T47D (cell line): ENCODE results near the gene AGPAT3.

Experiments
- DNase-seq, 2 experiments: peaks; one replicate each; pipeline versions ENCODE4 v3.0.0 to v3.0.0-alpha.2; 2011 to 2012; ENCODE audit warnings: low read depth in 1 of 2, low spot score in 1 of 2
- JUND ChIP-seq: IDR thresholded peaks from 2 replicates; pipeline ENCODE4 v1.6.1; 2012; ENCODE audit warnings: low read depth
- in situ Hi-C: cut with HindIII; loops from 2 replicates; pipeline ENCODE4 v1.10.0; 2016; ENCODE audit warnings: low sequenced_read_pairs, low pct_unique_long_range_greater_than_20kb

Gene AGPAT3

DNA sequence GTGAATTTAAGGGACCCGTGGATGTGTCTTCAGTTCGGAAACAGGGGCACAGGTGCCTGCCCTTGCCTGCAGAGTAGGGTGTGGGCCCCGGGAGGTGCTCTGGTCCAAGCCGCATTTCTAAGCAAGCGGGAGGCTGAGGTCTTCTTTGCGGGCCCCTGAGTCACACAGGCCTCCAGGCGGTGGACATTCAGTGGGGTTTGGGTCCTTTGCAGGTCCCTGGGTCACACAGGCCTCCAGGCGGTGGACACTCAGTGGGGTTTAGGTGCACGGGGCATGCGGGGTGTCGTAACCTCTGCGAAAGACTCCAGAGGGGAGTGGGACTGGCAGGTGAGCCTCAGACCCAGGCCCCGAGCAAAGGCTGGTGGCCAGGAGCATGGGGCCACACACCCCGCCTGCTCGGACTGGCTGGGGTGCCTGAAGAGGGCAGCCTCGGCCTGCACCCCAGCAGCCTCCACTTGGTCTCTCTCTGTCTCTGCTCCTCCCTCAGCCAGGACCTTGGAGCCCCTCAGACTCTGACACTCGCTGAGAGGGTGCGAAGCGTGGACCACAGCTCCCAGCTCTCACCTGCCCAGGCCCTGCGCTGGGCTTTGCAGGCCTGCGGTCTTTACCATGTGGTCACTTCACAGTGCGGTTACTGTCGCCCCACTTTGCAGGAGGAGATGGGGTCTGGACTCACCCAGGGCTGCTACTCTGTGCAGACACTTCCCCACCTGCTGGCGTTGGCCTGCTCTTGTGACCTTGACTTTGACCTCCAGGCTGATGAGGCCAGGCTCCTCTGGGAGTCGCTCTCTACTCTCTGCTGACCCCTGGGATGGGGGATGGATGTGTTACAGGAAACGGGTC, 6.0 kb upstream of the AGPAT3 start:
- no peak for DNase-seq
- TF ChIP-seq JUND = no peak
- in situ Hi-C loops = no loop called here

DNA sequence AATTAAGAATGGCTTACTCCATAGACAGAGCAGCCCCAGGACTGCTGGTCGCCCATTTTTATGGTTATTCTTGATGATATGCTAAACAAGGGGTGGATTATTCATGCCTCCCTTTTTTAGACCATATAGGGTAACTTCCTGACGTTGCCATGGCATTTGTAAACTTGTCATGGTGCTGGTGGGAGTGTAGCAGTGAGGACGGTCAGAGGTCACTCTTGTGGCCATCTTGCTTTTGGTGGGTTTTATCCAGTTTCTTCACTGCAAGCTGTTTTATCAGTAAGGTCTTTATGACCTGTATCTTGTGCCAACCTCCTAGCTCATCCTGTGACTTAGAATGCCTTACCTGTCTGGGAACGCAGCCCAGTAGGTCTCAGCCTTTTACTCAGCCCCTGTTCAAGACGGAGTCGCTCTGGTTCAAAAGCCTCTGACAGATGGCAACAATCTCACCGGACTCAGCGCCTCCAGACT, 5.2 kb upstream of the AGPAT3 start:
- TF ChIP-seq JUND = no peak
- in situ Hi-C loops = no loop called here
- no peak for DNase-seq

DNA sequence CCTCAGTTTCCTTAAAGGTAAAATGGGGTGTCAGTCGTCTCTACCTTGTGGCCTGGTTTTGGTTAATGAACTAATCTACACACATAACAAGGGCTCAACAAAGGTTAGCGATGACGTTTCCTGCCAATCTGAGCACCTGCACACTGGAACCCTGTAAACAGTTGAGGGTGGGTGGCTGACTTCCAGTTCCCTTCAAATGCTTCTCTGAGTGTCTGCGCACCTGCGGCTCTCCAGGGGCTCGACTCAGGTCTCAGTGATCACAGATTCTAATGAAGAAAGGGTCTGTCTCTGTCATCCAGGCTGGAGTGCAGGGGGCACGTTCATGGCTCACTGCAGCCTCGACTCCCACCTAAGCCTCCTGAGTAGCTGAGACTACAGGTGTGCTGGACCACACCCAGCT, 3.3 kb upstream of the AGPAT3 start:
- in situ Hi-C loops = no loop called here
- no peak for TF ChIP-seq JUND
- DNase-seq = no peak

DNA sequence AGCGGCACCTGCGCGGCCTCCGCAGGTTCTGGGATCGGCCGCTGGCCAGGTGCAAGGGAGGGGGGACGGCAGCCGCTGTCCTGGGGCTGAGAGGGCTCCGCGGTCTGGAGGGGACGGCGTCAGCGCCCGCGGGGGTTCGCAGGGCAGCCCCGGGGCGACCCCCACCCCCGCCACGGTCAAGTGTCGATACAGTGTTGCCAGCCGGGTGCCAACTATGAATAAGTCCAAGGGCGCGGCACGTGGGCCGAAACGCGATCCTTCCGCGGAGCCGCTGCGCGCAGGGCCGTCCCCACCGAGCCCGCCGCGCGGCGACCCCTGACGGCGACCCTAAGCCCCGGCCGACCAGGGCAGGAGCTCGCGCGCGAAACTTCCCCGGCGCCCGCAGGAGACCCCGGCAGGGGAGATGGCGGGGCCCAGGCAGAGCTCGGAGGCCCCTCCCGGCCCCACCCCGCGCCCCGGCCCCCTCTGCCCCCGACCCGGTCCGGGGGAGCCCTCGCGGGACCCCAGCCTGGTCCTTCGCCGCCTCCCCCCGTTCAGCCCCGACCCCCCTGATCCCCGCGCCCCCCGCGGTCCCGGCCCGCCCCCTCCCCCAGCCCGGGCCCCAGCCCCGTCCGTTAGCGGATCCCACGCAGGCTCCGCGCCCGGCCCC, 586 bp upstream of the AGPAT3 start:
- TF ChIP-seq JUND = no peak
- in situ Hi-C loops = no loop called here
- DNase-seq = peak; percentile 80 to 86

DNA sequence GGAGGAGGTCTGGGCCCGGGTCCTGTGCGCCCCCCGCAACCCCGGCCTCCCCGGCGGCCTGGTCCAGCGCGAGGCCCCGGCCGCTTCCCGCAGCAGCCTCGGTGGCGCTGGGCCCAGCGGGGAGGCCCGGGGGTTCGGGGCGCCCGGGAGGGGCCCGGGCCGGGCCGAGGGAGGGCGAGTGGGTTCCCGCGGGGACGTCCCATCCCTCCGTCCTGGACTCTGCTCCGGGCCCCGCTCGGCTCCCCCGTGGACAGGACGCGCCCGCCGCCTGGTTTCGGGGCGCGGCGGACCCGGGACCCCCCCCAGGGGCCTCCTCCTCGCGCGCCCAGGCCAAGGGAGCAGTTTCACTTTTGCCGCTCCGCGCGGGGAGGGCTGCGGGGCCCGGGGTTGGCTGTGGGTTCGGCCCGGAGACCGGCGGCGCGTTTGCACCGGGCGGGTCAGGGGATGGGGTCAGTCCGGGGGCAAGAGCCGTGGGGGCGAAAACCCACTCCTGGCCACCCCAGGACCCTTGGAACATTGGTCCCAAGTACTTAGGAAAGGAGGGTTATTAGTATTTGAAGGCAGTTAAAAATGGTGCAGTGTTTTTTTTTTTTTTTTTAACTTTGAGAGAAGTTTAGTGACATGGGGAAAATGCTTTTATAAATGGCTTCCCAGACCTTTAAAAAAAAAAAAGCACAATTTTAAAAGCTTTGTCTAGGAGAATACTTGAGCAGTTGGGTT, 677 bp downstream of the AGPAT3 start:
- DNase-seq = peak; percentile 45 to 68
- in situ Hi-C loops = no loop called here
- TF ChIP-seq JUND = no peak

DNA sequence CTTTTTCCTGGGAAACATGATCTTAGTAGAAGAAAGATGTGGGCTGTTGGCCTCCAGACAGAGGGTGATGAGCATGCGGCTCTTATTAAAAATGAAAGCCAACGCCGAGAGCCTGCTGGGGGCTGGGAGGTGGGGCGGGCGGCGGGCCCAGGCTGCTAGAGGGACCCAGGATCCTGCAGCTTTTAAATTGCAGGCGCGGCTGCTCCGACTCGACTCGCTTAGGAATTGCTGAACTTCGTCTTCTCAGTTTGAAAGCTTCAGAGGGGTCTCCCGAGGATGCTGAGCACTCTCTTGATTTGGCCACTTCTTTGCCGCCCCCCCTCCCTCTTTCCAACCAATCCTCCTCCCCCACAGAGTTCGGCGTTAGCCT, 1.2 kb downstream of the AGPAT3 start:
- TF ChIP-seq JUND = no peak
- DNase-seq = peak in 1 of 2 experiments; percentile 27
- in situ Hi-C loops = no loop called here

DNA sequence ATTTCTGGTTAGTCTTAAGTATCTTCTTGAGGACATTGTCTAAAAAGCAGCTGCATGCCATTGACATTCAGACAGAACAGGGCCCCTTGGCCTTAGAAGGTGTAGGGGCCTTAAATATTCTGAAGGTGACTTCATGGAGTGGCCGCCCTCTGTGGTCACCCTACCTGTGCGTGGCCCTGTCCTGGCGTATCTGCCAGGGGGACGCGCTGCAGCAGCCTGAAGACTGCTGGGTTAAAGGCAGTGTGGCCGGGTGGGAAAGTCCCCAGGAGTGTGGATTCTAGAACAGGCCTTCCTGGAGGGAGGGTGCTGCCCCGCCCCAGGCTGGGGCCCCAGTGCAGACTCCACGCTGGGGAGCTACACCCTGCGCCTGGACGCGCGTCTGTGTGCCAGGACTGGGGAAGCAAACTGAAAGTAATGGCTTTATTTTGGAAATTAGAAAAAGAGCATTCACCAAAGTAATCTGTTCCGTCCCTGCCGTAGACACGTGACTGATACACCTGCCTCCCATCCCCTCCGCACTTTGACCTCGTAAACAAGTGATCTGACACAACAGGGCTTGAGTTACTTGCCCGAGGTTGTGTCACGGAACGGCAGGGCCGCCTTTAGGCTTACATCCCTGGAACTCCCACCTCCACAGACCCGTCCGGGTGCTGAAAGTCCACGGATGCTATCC, 1.8 kb downstream of the AGPAT3 start:
- in situ Hi-C loops = no loop called here
- TF ChIP-seq JUND = no peak
- DNase-seq = peak; percentile 16 to 52

DNA sequence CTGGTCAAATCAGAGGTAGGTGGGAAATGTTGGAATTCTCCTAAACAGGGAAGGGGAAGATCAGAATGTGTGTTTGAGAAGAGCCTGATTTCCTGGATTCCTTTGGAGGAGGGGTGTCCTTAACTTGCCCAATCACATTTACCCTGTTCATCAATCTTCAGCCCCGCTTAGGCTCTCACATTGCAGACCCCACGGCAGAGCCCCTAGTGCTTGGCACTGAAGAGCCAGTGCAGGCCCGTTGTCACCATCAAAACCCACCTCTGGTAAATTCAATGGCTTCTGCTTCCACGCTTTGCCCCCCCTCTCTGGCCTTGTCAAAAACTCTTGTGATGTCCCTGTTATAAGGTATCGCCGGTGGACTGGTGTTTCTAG, 2.3 kb downstream of the AGPAT3 start:
- no peak for TF ChIP-seq JUND
- no peak for DNase-seq
- in situ Hi-C loops = no loop called here

DNA sequence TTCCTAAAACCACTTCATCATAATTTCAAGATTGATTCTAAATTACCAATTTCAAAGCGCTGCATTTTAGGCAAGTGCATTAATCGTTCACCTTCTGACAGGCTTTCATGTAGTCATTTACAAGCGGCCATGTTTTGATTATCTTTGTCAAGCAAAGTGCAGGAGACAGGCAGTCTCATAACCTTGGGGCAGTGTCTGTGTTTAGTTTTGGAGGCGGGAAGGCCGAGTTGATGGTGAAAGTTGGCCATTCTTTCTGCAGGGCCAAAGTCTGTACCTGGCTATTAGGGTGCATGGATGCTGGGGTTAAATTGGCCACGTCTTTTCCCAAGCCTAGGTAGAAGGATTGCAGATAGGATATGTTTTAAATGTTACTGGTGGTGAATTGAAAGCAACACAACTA, 2.9 kb downstream of the AGPAT3 start:
- DNase-seq = no peak
- no peak for TF ChIP-seq JUND
- in situ Hi-C loops = no loop called here

DNA sequence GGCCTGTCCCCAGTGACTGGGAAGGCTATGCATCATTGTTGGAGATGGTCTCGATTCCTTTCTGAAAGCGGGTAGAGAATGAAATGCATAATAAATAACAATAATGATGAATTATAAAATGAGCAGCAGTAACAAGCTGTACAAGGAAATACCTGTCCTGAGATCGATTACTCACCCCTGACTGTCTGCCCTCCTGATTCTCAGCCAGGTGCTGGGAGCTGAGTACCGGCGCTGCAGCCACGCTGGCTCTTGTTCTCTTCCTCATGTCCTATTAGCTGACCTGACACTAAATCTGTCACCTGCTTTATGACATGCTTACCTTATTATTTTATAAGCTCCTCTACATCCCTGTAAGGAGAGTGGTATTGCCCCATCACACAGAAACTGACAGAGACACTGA, 3.4 kb downstream of the AGPAT3 start:
- DNase-seq = no peak
- TF ChIP-seq JUND = no peak

DNA sequence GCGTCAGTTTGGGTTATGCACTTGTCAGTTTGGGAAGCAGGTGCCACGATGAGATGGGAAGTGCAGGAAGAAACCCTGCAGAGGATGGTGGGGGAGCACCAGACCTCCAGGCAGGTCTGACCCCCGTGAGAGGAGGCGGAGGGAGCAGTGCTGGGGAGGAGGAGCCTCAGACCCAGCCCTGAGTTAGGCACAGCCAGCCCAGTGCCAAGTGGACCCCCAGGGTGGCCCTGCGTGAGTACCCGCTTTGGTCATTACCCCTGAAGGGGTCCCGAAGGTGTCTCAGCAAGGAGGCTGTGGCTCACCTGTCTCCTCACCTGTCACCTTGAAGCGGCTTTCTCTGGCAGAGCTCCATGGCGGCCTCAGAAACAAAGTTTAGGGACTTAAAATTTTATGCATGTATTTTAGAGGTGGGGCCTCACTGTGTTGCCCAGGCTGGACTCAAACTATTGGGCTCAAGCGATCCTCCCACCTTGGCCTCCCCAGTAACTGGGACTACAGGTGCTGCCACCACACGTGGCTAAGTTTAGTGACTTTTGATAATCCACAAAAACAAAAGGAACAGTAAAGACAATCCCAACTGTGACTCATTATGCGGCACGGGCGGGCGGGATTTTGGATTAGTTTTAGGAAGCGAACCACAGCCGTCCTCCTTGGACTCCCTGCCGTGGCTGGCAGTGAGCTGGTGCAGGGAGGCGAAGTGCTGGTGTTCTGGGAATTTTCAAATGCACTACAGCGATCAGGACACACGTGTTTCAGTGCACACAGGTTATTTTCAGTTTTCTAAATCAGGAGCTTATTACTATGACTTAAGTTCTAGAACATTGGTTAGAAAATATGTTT, 4.7 kb downstream of the AGPAT3 start:
- DNase-seq = no peak
- no peak for TF ChIP-seq JUND
- in situ Hi-C loops = no loop called here

More for the DNA sequence above, 3.4 kb downstream of the AGPAT3 start:
- in situ Hi-C loops = no loop called here

DNA sequence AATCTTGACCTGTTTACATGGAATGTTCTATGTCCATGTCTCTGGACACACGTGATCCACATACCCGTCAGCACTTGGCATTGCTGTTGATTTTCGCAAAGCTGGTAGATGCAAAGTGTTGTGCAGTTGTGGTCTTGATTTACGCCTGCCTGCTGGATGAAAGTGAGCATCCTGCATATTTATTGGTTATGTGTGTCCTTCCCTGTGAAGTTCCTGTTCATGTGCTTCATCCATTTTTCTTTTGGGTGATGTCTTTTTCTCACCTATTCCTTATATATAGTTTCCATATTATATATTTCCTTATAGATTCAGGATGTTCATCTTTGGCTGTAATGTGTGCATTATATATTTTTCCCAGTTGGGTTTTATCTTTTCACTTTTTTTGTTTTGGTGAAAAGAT, 6.5 kb downstream of the AGPAT3 start:
- DNase-seq = no peak
- no peak for TF ChIP-seq JUND
- in situ Hi-C loops = no loop called here
